Fibroblast of lung (primary cell): ENCODE data around the gene PBOV1. TPM values are rescaled to one million over a fixed set of nuclear protein-coding genes. Genes with fewer than 3 reads are reported as not detected.

Source experiments
- DNase-seq, 2 donors: peaks; one replicate each; pipeline versions ENCODE4 v3.0.0 to v3.0.0-alpha.2; 2010; ENCODE audit warnings: low read depth in 2 of 2
- H2AFZ ChIP-seq: 2 replicates; pipeline ENCODE4 v1.5.1; 2012; ENCODE audit warnings: low read length, control low read depth, inconsistent platforms
- H3K27ac ChIP-seq: 2 replicates; pipeline ENCODE4 v1.5.1; 2011; ENCODE audit warnings: low read length, control low read depth; ENCODE audit not compliant: insufficient read depth
- H3K27me3 ChIP-seq: 2 replicates; pipeline ENCODE4 v1.5.1; 2011; ENCODE audit warnings: mild to moderate bottlenecking, low read length; ENCODE audit not compliant: control insufficient read depth, insufficient read depth
- H3K36me3 ChIP-seq: 2 replicates; pipeline ENCODE4 v1.5.1; 2011; ENCODE audit warnings: low read length; ENCODE audit not compliant: control insufficient read depth, insufficient read depth
- H3K4me1 ChIP-seq: 2 replicates; pipeline ENCODE4 v1.5.1; 2011; ENCODE audit warnings: low read length; ENCODE audit not compliant: control insufficient read depth, insufficient read depth; ENCODE audit errors: extremely low read depth
- H3K4me2 ChIP-seq: 2 replicates; pipeline ENCODE4 v1.5.1; 2011; ENCODE audit warnings: low read length, control low read depth; ENCODE audit not compliant: insufficient read depth; ENCODE audit errors: extremely low read depth
- H3K4me3 ChIP-seq, 4 experiments: fragments of 200-600 bp in 1 of 4; sonication (generic) in 1 of 4; replicated peaks in 1 of 4; 2 replicates each; pipeline ENCODE4 v1.5.1; 2011 to 2016; ENCODE audit warnings: low read length in 4 of 4, low read depth in 3 of 4, mild to moderate bottlenecking in 3 of 4, control low read depth in 2 of 4, inconsistent platforms in 1 of 4, mixed read lengths in 1 of 4; ENCODE audit not compliant: insufficient read depth in 1 of 4; ENCODE audit errors: control extremely low read depth in 1 of 4
- H3K79me2 ChIP-seq: 2 replicates; pipeline ENCODE4 v1.5.1; 2012; ENCODE audit warnings: mild to moderate bottlenecking, low read length, inconsistent platforms; ENCODE audit not compliant: control insufficient read depth, insufficient read depth
- H3K9ac ChIP-seq: 2 replicates; pipeline ENCODE4 v1.5.1; 2011; ENCODE audit warnings: mild to moderate bottlenecking, low read length, control low read depth; ENCODE audit not compliant: insufficient read depth
- H3K9me3 ChIP-seq: 2 replicates; pipeline ENCODE4 v1.5.1; 2012; ENCODE audit warnings: low read depth, low read length; ENCODE audit not compliant: control insufficient read depth, insufficient read depth
- H4K20me1 ChIP-seq: 2 replicates; pipeline ENCODE4 v1.5.1; 2011; ENCODE audit warnings: low read length; ENCODE audit not compliant: control insufficient read depth, insufficient read depth; ENCODE audit errors: extremely low read depth
- EZH2 ChIP-seq: IDR thresholded peaks from 2 replicates; pipeline ENCODE4 v1.5.1; 2012; ENCODE audit warnings: low read length, control low read depth, mild to moderate bottlenecking; ENCODE audit errors: missing control alignments
- polyA plus RNA-seq, 2 donors: library from polyadenylated mRNA; depleted of rRNA in 1 of 2; stranded (reverse) in 1 of 2; unstranded in 1 of 2; fragments of >200 nt; gene quantifications; 2 replicates each; pipeline ENCODE4 v1.2.1, GENCODE V29; 2011 to 2012; ENCODE audit warnings: missing spikeins in 1 of 2
- total RNA-seq: library from RNA; depleted of rRNA; stranded (reverse); fragments of >200 nt; gene quantifications from 2 replicates; pipeline ENCODE4 v1.2.1, GENCODE V29; 2014
- TF ChIP-seq, protein P1 (sequence below), 2 donors: IDR thresholded peaks in 1 of 2; conservative IDR thresholded peaks in 1 of 2; 1 replicate in 1 of 2; 2 replicates in 1 of 2; pipeline ENCODE4 v1.5.1; 2011 to 2012; ENCODE audit warnings: low read length in 2 of 2, control low read depth in 1 of 2, inconsistent platforms in 1 of 2, low read depth in 1 of 2, mild to moderate bottlenecking in 1 of 2

PBOV1 gene
- total and polyA plus RNA-seq, 2 donors (not counting 1 experiment from before 2014, with no cell fraction given) = not detected

- H3K4me1 ChIP-seq = no peaks in the 10 kb centered on the region
- no peak for TF ChIP-seq EZH2
- TF ChIP-seq, protein P1, sequence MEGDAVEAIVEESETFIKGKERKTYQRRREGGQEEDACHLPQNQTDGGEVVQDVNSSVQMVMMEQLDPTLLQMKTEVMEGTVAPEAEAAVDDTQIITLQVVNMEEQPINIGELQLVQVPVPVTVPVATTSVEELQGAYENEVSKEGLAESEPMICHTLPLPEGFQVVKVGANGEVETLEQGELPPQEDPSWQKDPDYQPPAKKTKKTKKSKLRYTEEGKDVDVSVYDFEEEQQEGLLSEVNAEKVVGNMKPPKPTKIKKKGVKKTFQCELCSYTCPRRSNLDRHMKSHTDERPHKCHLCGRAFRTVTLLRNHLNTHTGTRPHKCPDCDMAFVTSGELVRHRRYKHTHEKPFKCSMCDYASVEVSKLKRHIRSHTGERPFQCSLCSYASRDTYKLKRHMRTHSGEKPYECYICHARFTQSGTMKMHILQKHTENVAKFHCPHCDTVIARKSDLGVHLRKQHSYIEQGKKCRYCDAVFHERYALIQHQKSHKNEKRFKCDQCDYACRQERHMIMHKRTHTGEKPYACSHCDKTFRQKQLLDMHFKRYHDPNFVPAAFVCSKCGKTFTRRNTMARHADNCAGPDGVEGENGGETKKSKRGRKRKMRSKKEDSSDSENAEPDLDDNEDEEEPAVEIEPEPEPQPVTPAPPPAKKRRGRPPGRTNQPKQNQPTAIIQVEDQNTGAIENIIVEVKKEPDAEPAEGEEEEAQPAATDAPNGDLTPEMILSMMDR (conservative IDR thresholded peaks at IDR 0.05 in 1 of 2, IDR thresholded peaks at IDR 0.05 in 1 of 2; ENCODE audit: low read depth in 1 of 2, low read length in 2 of 2) = no peak
- no peak overlapping the region for H3K9ac ChIP-seq
- DNase-seq = no peak
- no peaks in the 10 kb centered on the region for H3K9me3 ChIP-seq
- no peak overlapping the region for H3K4me3 ChIP-seq
- H3K79me2 ChIP-seq = no peaks in the 10 kb centered on the region
- H3K36me3 ChIP-seq = no peaks in the 10 kb centered on the region
- H3K27me3 ChIP-seq = no peaks in the 10 kb centered on the region
- H3K27ac ChIP-seq = no peak overlapping the region
- no peak overlapping the region for H3K4me2 ChIP-seq
- H2AFZ ChIP-seq = no peak overlapping the region
- H4K20me1 ChIP-seq = no peaks in the 10 kb centered on the region
Observed at GRCh38 chr6:138204792-138205384, 13.4 kb downstream of the PBOV1 start.

- no peak overlapping the region for H3K4me2 ChIP-seq
- no peaks in the 10 kb centered on the region for H3K36me3 ChIP-seq
- H3K27ac ChIP-seq = no peak overlapping the region
- H3K9me3 ChIP-seq = no peaks in the 10 kb centered on the region
- H2AFZ ChIP-seq = no peak overlapping the region
- H3K9ac ChIP-seq = no peak overlapping the region
- no peaks in the 10 kb centered on the region for H3K79me2 ChIP-seq
- no peaks in the 10 kb centered on the region for H3K27me3 ChIP-seq
- H3K4me3 ChIP-seq = no peak overlapping the region
- no peak for DNase-seq
- no peak for TF ChIP-seq EZH2
- TF ChIP-seq, protein P1 (conservative IDR thresholded peaks at IDR 0.05 in 1 of 2, IDR thresholded peaks at IDR 0.05 in 1 of 2; ENCODE audit: low read depth in 1 of 2, low read length in 2 of 2) = no peak
- H3K4me1 ChIP-seq = no peaks in the 10 kb centered on the region
- H4K20me1 ChIP-seq = no peaks in the 10 kb centered on the region
Observed at GRCh38 chr6:138204303-138204702, 14.0 kb downstream of the PBOV1 start.

GRCh38 chr6:138203315-138203714 lies 15.0 kb downstream of the PBOV1 start:
- H3K36me3 ChIP-seq = no peaks in the 10 kb centered on the region
- H3K4me1 ChIP-seq = no peaks in the 10 kb centered on the region
- no peak overlapping the region for H3K27ac ChIP-seq
- H3K9ac ChIP-seq = no peak overlapping the region
- H2AFZ ChIP-seq = no peak overlapping the region
- no peaks in the 10 kb centered on the region for H3K79me2 ChIP-seq
- no peak overlapping the region for H3K4me3 ChIP-seq
- H3K4me2 ChIP-seq = no peak overlapping the region
- TF ChIP-seq, protein P1 (conservative IDR thresholded peaks at IDR 0.05 in 1 of 2, IDR thresholded peaks at IDR 0.05 in 1 of 2; ENCODE audit: low read depth in 1 of 2, low read length in 2 of 2) = no peak
- TF ChIP-seq EZH2 = no peak
- H4K20me1 ChIP-seq = no peaks in the 10 kb centered on the region
- H3K9me3 ChIP-seq = no peaks in the 10 kb centered on the region
- no peak for DNase-seq
- H3K27me3 ChIP-seq = no peaks in the 10 kb centered on the region
